ENCODE results near the gene EXOC4.
A peak's percentile ranks its signal among the peaks of the same experiment; 100 is the strongest.
"Not testable (repeated sequence)": the region's sequence is repeated elsewhere in the genome, so short reads cannot be mapped to it uniquely, and the experiment has no call there.

The EXOC4 gene

DNA sequence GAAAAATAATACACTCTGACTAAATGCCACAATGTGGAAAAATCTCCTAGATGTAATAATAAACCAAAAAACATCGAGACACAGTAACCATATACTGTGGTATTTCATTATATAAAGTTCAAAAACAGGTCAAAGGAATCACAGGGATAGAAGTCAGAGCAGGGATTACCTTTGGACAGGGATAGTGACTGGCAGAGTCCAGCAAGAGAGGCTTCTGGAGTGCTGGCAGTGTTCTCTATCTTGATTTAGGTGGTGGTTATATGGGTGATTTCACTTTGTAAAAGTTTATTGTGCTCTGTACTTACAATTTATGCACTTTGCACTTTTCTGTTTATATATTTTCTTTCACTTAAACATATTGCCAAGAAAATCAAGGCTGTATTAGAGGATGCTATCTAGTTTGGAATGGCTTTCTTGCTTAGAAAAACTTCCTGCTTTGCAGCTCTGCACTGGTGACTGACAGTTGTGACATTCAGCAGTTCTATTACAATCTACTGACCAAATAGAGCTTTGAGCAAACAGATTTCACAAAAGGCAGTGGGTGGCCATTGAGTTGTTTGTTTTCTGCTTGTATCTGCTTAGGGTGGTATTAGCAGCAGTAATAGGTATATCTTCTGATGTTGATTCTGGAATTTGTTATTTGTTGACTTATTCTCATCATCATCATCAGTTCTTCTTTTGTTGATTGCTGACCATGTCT lies 610.6 kb downstream of the EXOC4 start:
- DNase-seq (ENCODE audit: low read depth, low spot score): no peak

DNA sequence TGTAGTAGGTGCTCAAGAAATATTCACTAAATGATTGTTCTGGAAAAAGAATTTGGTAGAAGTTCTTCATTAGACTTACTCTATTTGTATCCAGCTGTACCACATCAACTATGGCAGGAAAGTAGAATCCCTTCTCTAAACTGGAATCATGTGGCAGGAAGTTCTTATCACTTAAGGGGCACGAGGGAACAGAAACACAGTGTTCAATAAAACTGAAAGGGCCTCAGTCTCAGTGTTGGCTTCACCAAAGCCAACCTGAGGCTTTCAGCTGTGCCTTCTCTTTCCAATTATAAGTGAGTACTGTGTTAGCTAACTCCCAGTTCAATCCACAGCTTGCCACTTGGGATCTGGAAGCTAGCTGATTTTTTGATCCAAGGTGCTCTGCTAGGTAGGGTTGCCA lies 616.7 kb downstream of the EXOC4 start:
- no peak overlapping the region for H3K27ac ChIP-seq
- no peak for DNase-seq (ENCODE audit: low read depth, low spot score)

More for the DNA sequence above, 610.6 kb downstream of the EXOC4 start:
- H3K27ac ChIP-seq: no peak overlapping the region

DNA sequence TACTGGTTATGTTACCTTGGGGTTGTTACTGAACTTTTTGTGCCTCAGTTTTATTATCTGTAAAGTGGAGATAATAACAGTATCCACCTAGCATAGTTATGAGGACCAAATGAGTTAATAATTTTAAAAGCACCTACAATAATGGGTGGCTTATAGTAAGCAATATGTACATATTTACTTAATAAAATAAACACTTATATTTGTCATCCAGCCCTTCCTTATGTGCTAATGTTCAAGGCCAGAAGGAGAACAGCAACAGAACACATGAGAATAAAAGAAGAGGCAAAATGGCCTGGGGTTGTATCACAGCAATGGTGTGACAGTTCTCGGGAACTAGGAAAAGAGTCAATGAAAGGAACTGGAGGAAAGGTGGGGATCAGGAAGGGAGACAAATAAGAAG lies 618.9 kb downstream of the EXOC4 start:
- no peak overlapping the region for H3K27ac ChIP-seq
- DNase-seq (ENCODE audit: low read depth, low spot score): no peak

DNA sequence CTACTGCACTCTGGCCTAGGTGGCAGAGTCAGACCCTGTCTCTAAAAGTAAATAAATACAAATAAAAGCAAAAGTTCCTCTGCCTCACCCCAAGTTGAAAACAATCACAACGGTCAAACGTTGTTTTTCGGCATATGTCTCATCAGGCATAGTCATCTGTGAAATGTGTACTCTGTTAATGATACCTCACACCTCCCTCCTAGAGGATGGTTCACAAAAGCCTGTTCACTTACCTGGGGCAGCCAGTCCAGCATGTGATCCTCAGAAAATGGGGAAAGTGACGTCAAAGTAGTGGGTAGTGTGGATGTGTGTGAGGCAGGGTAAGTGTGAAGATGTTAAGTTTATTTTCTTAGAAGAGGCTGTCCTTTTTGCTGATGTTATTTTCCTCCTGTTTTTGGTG lies 620.3 kb downstream of the EXOC4 start:
- H3K27ac ChIP-seq: no peak overlapping the region
- DNase-seq (ENCODE audit: low read depth, low spot score): no peak

DNA sequence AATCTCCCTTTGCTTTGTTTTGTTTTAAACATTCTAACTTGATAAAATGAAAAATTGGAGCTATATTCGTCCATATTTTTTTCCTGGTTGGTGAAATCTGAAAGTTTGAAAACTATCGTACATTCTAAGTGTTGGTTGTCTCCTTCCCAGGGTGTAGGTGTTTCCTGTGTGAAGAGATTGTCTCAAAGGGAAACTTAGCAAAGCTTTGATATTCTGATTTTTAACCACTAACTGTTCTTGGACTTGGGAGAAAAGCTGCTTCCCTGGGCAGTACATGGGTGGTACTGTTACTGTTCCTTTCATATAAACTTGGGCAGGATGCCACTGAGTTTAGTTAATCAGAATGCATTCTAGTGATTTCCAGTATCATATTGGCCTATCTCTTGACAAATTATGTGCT lies 620.8 kb downstream of the EXOC4 start:
- no peak for DNase-seq (ENCODE audit: low read depth, low spot score)
- no peak overlapping the region for H3K27ac ChIP-seq

DNA sequence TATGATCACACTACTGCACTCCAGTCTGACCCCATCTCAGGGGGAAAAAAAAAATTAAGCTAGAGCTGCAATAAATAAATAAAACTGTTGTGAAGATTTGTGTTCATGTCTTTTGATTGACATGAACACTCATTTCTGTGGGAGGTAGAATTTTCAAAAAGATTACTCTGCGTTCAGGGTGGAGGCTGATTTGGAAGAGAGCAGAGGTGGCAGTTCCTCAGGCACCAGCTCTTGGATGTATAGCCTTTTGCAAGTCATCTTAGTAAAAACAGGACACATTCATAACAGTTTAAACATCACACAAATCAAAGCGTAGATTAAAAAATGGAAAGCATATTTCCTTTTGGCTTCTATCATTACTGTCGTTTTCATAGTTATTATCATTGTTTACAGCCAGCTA lies 630.7 kb downstream of the EXOC4 start:
- no peak for DNase-seq (ENCODE audit: low read depth, low spot score)
- no peak overlapping the region for H3K27ac ChIP-seq

DNA sequence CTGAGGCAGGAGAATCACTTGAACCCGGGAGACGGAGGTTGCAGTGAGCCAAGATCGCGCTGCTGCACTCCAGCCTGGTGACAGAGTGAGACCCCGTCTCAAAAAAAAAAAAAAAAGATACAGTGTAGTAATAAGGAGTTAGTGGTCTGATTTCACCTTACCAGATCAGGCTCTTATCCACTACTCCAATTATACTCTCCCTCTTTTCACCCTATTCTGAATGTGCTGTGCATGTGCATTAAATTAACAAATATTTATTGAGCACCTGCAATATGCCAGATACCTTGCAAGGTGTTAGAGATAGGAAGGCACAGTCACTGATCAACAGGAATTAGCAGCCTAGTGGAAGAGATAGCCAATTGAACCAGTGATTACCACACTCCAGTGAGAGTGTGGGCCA lies 632.3 kb downstream of the EXOC4 start:
- DNase-seq (ENCODE audit: low read depth, low spot score): no peak

DNA sequence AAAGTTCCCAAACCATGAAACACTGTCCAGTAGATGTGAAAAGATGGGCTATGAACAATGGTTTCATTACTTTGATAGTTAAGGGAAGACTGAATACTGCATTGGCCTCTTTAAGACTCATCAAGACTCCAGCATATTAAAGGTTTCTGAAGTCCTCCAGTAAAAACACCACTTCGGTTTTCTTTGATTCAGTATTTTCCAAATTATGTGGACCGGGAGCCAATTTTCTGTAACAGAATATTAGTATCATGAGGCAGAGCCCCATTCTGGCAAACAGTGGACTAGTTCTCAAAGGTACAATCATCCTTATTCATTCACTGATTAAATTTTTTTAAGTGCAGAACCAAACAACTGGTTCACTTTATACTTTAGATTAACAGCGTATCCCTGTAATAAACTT lies 633.2 kb downstream of the EXOC4 start:
- no peak overlapping the region for H3K27ac ChIP-seq
- no peak for DNase-seq (ENCODE audit: low read depth, low spot score)

More for the DNA sequence above, 632.3 kb downstream of the EXOC4 start:
- H3K27ac ChIP-seq: no peak overlapping the region

DNA sequence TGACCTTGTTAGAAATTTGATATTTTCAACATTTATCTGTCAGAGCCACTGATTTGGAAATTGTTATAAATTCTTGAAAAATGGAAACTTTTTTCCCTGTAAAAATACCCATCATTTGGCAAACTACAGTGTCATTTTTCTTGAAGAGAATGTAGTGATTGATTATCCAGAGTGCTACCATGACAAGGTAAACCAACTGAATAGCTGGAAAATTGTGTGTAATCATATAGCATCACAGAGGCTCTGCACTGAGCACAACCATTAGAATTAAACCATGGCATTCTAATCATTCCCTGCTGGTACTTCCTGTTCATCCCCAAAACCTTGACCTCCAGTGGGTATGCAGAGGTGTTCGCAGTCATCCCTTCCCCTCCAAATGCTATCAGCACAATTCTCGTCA lies 633.9 kb downstream of the EXOC4 start:
- no peak overlapping the region for H3K27ac ChIP-seq
- no peak for DNase-seq (ENCODE audit: low read depth, low spot score)

DNA sequence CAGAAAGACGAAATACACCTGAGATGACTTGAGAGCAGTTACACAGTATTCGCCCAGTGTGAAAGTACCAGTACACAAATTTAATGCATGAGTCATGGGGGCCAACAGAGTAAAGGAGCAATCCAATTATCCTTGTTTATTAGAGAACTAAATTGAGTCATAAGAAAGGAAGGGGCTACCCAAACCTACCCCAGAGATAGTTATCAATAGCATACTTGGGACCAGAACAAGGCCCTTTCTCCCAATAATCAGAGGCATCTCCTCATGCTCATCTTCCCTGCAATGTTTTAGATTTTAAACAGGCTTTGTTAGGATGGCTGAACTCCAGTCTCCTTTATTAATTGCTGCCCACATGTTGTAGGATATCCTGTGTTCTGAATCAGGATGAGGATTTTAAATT lies 634.6 kb downstream of the EXOC4 start:
- DNase-seq (ENCODE audit: low read depth, low spot score): no peak
- H3K27ac ChIP-seq: no peak overlapping the region

DNA sequence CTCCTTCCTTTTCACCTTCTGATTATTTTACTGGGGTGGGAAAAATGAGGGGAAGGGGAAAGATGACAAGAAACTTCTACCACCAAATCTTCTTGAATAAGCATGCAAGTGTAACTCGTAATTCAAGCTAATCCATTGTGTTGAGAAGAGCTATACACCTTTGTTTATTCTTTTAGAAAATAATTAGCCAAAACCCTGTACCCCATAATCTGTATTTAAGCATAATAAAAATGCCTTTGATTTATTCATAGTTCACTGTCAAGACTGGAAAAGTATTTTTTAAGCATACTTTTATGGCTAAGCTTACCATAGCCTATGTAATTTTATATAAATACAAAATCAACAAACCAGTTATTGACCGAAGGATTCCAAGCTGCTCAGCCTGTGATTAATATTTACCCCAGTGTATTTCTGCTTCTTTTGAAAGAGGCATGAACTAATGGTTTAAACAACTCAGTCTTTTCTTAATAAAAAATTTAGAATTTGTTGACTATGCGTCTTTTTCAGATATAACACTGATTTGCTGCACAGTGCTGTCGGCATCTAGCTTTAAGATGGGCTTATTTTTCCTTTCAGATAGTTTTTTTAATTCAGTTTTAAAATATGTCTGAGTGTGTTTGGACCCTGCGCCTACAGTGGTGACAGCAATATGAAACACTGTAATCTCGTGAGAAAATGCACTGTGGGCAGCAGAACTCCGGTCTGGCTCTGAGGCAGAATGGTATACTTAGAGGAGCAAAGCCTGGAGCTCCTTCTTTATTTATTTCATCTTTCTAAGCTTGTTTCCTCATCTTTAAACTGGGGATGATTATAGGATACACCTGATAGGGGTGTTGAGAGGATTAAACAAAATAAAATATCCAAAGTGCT lies 635.4 kb downstream of the EXOC4 start:
- no peak for DNase-seq (ENCODE audit: low read depth, low spot score)
- no peak overlapping the region for H3K27ac ChIP-seq

DNA sequence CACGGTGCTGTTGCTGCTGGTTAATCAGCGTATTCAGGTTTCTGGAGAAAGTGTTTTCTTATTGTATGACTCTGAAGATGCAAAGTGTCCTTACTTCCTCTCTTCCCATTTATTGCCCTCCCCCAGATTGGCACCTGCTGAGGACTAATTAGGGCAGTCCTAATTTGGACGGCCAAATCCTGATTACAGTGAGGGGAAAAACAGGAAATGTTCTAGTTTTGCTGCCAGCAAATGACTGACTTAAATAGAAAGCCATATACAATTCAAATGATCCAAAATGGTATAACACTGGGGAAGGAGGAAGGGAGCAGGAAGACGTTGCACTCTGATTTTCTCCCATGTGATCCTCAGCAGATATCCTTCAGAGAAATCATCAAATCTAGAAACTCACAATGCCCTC lies 651.9 kb downstream of the EXOC4 start:
- H3K27ac ChIP-seq: no peak overlapping the region
- DNase-seq (ENCODE audit: low read depth, low spot score): no peak

DNA sequence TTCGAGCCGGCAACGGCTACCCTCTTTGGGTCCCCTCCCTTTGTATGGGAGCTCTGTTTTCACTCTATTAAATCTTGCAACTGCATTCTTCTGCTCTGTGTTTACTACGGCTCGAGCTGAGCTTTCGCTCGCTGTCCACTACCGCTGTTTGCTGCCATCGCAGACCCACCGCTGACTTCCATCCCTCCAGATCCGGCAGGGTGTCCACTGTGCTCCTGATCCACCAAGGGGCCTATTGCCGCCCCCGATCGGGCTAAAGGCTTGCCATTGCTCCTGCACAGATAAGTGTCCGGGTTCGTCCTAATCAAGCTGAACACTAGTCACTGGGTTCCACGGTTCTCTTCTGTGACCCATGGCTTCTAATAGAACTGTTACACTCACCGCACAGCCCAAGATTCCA lies 653.7 kb downstream of the EXOC4 start:
- not testable (repeated sequence) for DNase-seq (ENCODE audit: low read depth, low spot score); H3K27ac ChIP-seq

DNA sequence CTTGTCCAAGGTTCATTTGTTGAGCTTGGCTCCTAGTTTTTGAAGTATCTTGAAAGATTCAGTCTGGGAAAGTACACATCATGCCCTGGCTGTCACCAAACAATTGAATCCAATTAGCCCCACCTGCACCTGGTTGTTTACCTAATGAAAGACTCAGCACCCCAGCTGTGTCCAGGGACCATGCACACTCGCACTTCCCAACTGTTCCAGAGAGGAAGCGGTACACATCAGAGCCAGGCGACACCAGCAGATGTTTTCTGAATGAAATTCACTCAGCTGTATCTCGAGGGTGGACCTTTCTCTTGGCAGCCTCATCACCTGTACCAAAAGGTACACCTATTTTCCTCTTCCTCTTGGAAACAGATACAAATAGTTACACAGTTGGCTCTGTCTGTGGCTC lies 657.9 kb downstream of the EXOC4 start:
- H3K27ac ChIP-seq: no peak overlapping the region
- DNase-seq (ENCODE audit: low read depth, low spot score): no peak

DNA sequence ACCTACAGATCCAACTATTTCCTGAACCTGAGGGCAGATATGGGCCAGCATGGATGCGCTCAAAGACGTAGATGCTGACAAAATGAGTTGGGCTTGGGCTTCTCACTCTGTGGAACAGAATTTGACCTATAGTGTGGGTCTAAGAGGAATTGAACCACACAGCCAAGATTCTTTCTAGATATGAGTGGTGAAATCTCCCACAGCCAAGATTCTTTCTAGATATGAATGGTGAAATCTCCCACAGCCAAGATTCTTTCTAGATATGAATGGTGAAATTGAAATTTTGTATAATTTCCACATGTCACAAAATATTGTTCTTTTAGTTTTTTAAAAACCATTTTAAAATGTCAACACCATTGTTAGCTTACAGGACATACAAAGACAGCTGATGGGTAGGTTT lies 658.8 kb downstream of the EXOC4 start:
- no peak for DNase-seq (ENCODE audit: low read depth, low spot score)
- peak overlapping the region; percentile 86 for H3K27ac ChIP-seq

DNA sequence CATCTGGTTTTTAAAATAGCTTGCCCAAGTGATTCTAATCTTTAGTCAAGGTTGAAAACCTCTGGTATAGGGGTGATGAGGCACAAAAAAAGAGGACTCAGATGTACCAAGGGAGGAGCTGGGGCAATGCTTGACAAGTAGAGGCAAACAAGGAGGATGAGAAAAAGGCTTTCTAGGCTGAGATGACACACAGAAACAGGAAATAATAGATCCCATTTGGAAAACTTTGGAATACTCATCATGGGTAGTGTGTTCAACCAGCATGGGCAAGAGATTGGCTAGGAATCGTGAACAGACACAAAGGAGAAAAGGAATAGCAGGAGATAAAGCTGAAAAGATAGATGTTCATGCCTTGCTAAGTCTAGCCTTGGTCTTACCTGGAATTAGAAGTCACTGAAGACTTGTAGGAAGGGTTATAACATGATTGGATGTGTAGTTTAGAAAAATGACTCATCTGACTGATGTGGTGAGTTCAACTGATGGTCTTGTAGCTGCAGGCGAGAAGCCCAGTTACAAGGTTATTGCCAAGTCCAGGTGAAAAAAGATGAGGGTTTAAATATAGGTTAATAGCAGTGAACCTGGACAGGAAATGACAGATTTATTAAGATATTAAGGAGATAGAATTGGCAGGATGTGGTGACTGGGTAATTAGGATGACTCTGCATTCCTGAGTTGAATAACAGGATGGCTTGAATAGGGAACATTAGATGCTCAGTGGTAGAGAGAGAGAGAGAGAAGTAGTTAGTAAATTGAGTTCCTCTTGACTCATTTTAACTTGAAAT lies 660.2 kb downstream of the EXOC4 start:
- peak; percentile 67 for DNase-seq (ENCODE audit: low read depth, low spot score)
- H3K27ac ChIP-seq: peak overlapping the region; percentile 86

DNA sequence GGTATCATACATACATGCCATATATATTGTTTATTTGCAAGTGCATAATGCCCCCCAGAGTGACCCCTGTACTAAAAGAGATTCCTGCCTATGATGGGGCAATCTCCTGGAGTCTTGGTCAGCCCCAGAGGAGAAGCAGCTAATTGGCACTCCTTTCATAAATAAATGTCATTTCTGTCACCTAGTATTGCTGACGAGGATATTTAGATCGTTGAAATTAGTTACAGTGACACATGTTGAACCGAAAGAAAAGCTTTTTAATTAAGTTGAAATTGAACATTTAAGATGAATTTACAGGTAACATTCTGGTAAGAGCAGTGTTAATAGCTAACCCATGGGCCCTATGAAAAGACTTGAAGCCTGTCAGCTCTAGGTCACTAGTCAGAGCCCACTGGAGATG lies 663.7 kb downstream of the EXOC4 start:
- H3K27ac ChIP-seq: no peak overlapping the region
- no peak for DNase-seq (ENCODE audit: low read depth, low spot score)

DNA sequence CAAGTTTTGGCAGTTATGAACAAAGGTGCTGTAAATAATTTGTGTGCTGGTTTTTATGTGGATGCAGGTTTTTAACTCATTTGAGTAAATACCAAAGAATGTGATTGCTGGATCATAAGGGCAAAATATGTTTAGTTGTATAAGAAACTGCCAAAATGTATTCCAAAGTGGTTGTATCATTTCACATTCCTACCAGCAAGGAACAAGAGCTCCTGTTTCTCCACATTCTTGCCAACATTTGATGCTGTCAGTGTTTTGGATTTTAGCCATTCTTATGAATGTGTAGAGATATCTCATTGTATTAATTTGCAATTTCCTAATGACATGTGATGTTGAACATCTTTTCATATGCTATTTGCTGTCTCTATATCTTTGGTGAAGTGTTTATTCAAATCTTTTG lies 666.9 kb downstream of the EXOC4 start:
- DNase-seq (ENCODE audit: low read depth, low spot score): no peak
- H3K27ac ChIP-seq: no peak overlapping the region

DNA sequence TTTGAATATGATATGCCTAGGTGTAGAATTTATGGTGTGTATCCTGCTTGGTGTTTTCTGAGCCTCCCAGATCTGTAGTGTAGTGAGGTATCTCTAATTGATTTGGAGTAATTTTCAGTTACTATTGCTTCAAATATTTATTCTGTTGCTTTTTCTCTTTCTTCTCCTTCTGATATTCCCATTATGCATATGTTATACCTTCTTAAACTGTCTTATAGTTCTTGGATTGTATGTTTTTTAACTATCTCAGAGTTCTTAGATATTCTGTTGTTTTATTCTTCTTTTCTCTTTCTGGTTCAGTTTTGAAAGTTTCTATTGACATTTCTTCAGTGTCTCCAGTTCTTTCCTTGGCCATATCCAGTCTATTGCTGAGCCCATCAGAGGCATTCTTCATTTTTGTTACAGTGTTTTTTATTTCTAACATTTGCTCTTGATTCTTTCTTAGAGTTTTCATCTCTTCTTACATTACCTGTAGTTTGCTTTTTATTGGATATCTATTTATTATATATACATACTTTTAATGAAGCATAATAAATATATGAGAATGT lies 668.8 kb downstream of the EXOC4 start:
- no peak for DNase-seq (ENCODE audit: low read depth, low spot score)
- no peak overlapping the region for H3K27ac ChIP-seq

DNA sequence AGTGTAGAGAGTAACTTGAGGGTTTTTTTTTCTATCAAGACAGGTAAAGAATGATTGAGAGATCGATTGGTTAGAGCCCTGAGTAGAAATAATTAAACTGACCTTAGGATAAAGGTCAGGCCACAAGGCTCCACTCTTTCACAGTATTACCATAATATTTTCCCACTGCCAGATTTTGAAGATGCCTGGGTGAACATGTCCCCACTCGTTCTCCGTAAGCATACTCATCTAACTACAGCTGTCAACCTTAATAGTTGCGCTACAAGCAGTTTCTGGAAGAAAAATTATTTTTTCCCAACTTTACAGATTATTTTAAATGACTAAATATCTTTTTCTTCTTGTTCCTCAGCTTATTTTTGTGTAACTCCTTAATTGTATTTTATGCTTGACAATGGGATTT lies 671.1 kb downstream of the EXOC4 start:
- no peak overlapping the region for H3K27ac ChIP-seq
- no peak for DNase-seq (ENCODE audit: low read depth, low spot score)

DNA sequence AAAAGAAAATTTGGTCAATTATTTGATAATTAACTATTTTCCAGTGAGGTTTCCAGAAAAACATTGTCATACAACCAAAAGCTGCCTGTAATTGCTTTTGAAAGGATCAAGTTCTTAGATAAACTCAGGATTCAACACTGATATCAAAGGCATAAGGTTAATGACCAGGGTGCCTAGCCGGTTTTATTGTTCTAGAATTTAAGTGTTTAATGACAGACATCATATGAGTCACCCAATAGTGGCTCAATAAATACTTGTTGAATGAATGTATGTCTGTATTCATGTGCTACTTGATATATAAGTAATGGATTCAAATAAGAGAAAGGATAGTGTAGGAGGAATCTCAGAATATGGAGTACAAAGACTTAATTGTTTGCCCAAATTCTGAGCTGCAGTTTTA lies 678.2 kb downstream of the EXOC4 start:
- no peak overlapping the region for H3K27ac ChIP-seq
- DNase-seq (ENCODE audit: low read depth, low spot score): peak; percentile 3

Measured in epithelial cell of prostate (primary cell).